Measurements from ENCODE around the gene PCDHGA3. TPM values are rescaled to one million over a fixed set of nuclear protein-coding genes. Genes with fewer than 3 reads are reported as not detected.

The PCDHGA3 gene
- total RNA-seq, 1 experiment from 2014 or later = 1.3 TPM

- ATAC-seq = no peak
- H3K27me3 Mint-ChIP-seq (ENCODE audit: low read depth) = peaks cover 28% of the 10 kb centered on the region
- H3K36me3 Mint-ChIP-seq = peaks cover 34% of the 10 kb centered on the region
- H3K4me3 Mint-ChIP-seq = peak overlapping the region; percentile 99
- H3K27ac Mint-ChIP-seq = no peak overlapping the region
- H3K9me3 Mint-ChIP-seq = peaks cover 42% of the 10 kb centered on the region
- POLR2A ChIA-PET = no interaction called here
- CTCF ChIA-PET = no interaction called here
- peaks cover 31% of the 10 kb centered on the region for H3K4me1 Mint-ChIP-seq
- DNase-seq (ENCODE audit: low spot score) = no peak
- no peak for TF ChIP-seq FOXP1 (CRISPR knock-in tag; IDR thresholded peaks at IDR 0.05; ENCODE audit: borderline replicate concordance)
- TF ChIP-seq, protein P1, sequence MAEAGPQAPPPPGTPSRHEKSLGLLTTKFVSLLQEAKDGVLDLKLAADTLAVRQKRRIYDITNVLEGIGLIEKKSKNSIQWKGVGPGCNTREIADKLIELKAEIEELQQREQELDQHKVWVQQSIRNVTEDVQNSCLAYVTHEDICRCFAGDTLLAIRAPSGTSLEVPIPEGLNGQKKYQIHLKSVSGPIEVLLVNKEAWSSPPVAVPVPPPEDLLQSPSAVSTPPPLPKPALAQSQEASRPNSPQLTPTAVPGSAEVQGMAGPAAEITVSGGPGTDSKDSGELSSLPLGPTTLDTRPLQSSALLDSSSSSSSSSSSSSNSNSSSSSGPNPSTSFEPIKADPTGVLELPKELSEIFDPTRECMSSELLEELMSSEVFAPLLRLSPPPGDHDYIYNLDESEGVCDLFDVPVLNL (CRISPR knock-in tag; IDR thresholded peaks at IDR 0.05; ENCODE audit: borderline replicate concordance, low read depth) = no peak
Observed at GRCh38 chr5:141322261-141322660, 21.4 kb upstream of the PCDHGA3 start.

- Mint-ChIP-seq H3K4me1 (peaks cover 7% of the 10 kb centered on the region), H3K4me3 (peak overlapping the region; percentile 90), H3K9me3 (peaks cover 42% of the 10 kb centered on the region), H3K27ac (peak overlapping the region; percentile 98), H3K36me3 (peaks cover 10% of the 10 kb centered on the region), H3K27me3 (ENCODE audit: low read depth) (peaks cover 12% of the 10 kb centered on the region)
- POLR2A ChIA-PET = interaction anchor here (0.6 to 0.7 kb wide), 2 partner anchors 72 to 181 kb away, joined by 3 to 6 read pairs; no protein-coding TSS in a partner anchor
- DNase-seq (ENCODE audit: low spot score) = peak; percentile 76
- peak; percentile 91 for ATAC-seq
- CTCF ChIA-PET = interaction anchor here (0.6 to 1.7 kb wide), 9 partner anchors 13 to 244 kb away, joined by 3 to 10 read pairs (median 3); partner anchors contain the start of genes PCDHB14, PCDHB15, PCDHB16 and PCDHGA2
- TF ChIP-seq, protein P2, sequence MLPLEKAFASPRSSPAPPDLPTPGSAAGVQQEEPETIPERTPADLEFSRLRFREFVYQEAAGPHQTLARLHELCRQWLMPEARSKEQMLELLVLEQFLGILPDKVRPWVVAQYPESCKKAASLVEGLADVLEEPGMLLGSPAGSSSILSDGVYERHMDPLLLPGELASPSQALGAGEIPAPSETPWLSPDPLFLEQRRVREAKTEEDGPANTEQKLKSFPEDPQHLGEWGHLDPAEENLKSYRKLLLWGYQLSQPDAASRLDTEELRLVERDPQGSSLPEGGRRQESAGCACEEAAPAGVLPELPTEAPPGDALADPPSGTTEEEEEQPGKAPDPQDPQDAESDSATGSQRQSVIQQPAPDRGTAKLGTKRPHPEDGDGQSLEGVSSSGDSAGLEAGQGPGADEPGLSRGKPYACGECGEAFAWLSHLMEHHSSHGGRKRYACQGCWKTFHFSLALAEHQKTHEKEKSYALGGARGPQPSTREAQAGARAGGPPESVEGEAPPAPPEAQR (CRISPR knock-in tag; IDR thresholded peaks at IDR 0.05) = no peak
- TF ChIP-seq MYBL2 (CRISPR knock-in tag; IDR thresholded peaks at IDR 0.05) = no peak
- TF ChIP-seq ESRRA (CRISPR knock-in tag; IDR thresholded peaks at IDR 0.05; ENCODE audit: borderline replicate concordance) = no peak
- TF ChIP-seq, protein P3, sequence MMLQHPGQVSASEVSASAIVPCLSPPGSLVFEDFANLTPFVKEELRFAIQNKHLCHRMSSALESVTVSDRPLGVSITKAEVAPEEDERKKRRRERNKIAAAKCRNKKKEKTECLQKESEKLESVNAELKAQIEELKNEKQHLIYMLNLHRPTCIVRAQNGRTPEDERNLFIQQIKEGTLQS (CRISPR knock-in tag; conservative IDR thresholded peaks at IDR 0.05) = no peak
- TF ChIP-seq, protein P4, sequence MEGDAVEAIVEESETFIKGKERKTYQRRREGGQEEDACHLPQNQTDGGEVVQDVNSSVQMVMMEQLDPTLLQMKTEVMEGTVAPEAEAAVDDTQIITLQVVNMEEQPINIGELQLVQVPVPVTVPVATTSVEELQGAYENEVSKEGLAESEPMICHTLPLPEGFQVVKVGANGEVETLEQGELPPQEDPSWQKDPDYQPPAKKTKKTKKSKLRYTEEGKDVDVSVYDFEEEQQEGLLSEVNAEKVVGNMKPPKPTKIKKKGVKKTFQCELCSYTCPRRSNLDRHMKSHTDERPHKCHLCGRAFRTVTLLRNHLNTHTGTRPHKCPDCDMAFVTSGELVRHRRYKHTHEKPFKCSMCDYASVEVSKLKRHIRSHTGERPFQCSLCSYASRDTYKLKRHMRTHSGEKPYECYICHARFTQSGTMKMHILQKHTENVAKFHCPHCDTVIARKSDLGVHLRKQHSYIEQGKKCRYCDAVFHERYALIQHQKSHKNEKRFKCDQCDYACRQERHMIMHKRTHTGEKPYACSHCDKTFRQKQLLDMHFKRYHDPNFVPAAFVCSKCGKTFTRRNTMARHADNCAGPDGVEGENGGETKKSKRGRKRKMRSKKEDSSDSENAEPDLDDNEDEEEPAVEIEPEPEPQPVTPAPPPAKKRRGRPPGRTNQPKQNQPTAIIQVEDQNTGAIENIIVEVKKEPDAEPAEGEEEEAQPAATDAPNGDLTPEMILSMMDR (IDR thresholded peaks at IDR 0.05) = peak; percentile 43; the same call in 1 of the 2 replicates
- TF ChIP-seq, protein P5, sequence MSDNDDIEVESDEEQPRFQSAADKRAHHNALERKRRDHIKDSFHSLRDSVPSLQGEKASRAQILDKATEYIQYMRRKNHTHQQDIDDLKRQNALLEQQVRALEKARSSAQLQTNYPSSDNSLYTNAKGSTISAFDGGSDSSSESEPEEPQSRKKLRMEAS (CRISPR knock-in tag; IDR thresholded peaks at IDR 0.05) = peak; percentile 46; the same call in 1 of the 2 replicates
Observed at GRCh38 chr5:141326088-141326854, 17.4 kb upstream of the PCDHGA3 start.

DNA sequence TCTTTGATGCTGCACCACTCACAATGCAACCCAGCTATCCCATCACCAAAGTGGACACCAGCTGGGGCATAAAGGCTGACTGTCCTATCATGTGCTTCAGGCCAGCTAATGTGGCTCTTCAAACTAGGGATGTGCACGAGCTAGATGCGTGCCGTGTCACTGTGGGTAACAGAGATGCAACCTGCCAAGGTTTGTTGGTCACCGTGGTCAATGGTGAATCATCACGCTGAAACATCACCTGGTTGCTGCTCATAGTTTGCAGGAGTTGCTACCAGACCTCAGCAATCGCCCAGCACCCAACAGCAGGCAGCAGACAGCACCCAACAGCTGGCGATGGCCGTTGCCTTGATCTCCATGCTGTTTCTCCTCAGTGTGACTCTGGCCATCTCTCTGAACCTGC is 15.4 kb upstream of the PCDHGA3 start:
- H3K4me1 Mint-ChIP-seq = peaks cover 7% of the 10 kb centered on the region
- ChIA-PET POLR2A (no interaction called here), CTCF (interaction anchor here (1.1 to 3.2 kb wide), 6 partner anchors 9 to 129 kb away, joined by 3 to 46 read pairs (median 4); partner anchors contain the start of genes PCDHB11, PCDHB15, PCDHGA2 and PCDHGB1)
- H3K9me3 Mint-ChIP-seq = peaks cover 52% of the 10 kb centered on the region
- peaks cover 26% of the 10 kb centered on the region for H3K36me3 Mint-ChIP-seq
- no peak overlapping the region for H3K27ac Mint-ChIP-seq
- no peak for DNase-seq (ENCODE audit: low spot score)
- no peak for ATAC-seq
- H3K4me3 Mint-ChIP-seq = no peak overlapping the region
- peaks cover 12% of the 10 kb centered on the region for H3K27me3 Mint-ChIP-seq (ENCODE audit: low read depth)
- no peak for TF ChIP-seq GRHL2 (CRISPR knock-in tag; IDR thresholded peaks at IDR 0.05; ENCODE audit: insufficient replicate concordance, severe bottlenecking)
- TF ChIP-seq, protein P6, sequence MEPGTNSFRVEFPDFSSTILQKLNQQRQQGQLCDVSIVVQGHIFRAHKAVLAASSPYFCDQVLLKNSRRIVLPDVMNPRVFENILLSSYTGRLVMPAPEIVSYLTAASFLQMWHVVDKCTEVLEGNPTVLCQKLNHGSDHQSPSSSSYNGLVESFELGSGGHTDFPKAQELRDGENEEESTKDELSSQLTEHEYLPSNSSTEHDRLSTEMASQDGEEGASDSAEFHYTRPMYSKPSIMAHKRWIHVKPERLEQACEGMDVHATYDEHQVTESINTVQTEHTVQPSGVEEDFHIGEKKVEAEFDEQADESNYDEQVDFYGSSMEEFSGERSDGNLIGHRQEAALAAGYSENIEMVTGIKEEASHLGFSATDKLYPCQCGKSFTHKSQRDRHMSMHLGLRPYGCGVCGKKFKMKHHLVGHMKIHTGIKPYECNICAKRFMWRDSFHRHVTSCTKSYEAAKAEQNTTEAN (CRISPR knock-in tag; IDR thresholded peaks at IDR 0.05) = no peak
- TF ChIP-seq FOXP1 (CRISPR knock-in tag; IDR thresholded peaks at IDR 0.05; ENCODE audit: borderline replicate concordance) = no peak
- TF ChIP-seq EMX1 (CRISPR knock-in tag; IDR thresholded peaks at IDR 0.05) = no peak
- TF ChIP-seq RORB (CRISPR knock-in tag; IDR thresholded peaks at IDR 0.05) = no peak
- TF ChIP-seq ZMAT4 (CRISPR knock-in tag; IDR thresholded peaks at IDR 0.05) = no peak
- TF ChIP-seq, protein P4 (IDR thresholded peaks at IDR 0.05) = no peak
- TF ChIP-seq RELA (CRISPR knock-in tag; IDR thresholded peaks at IDR 0.05; ENCODE audit: borderline replicate concordance) = no peak
- TF ChIP-seq IRF1 (CRISPR knock-in tag; IDR thresholded peaks at IDR 0.05) = no peak
- TF ChIP-seq NR2C2 (CRISPR knock-in tag; IDR thresholded peaks at IDR 0.05) = no peak
- no peak for TF ChIP-seq ELF4 (CRISPR knock-in tag; IDR thresholded peaks at IDR 0.05; ENCODE audit: low read depth)
